H1 (cell line): ENCODE data around the gene ENPP3. TPM values are rescaled to one million over a fixed set of nuclear protein-coding genes. Genes with fewer than 3 reads are reported as not detected.

Source experiments
- SP4 ChIP-seq: IDR thresholded peaks from 2 replicates; pipeline ENCODE4 v1.6.1; 2012; ENCODE audit warnings: low read length, inconsistent platforms
- polyA plus RNA-seq, 7 experiments: library from polyadenylated mRNA; depleted of rRNA in 3 of 7; stranded (reverse) in 5 of 7; unstranded in 2 of 7; fragments of >200 nt in 5 of 7; fragments of 200-250 nt in 2 of 7; gene quantifications; 1 replicate in 5 of 7; 2 replicates in 1 of 7; 4 replicates in 1 of 7; pipeline versions ENCODE4 v1.2.1 to v1.2.3, GENCODE V29; 2011 to 2013; ENCODE audit warnings: missing spikeins in 2 of 7, mixed read lengths in 2 of 7
- total RNA-seq: library from RNA; stranded (reverse); fragmentation: NEBNext Ultra II Directional; extraction: Animal tissue kit (Norgen Biotek cat#: 25700); gene quantifications from 2 replicates; pipeline ENCODE4 v1.2.1, GENCODE V29; 2021

ENPP3 gene
- total and polyA plus RNA-seq, 2 of the 8 experiments (the other 6 are each of a cell fraction or from before 2014, with no cell fraction given) = 0.11 TPM; not detected in 1

DNA sequence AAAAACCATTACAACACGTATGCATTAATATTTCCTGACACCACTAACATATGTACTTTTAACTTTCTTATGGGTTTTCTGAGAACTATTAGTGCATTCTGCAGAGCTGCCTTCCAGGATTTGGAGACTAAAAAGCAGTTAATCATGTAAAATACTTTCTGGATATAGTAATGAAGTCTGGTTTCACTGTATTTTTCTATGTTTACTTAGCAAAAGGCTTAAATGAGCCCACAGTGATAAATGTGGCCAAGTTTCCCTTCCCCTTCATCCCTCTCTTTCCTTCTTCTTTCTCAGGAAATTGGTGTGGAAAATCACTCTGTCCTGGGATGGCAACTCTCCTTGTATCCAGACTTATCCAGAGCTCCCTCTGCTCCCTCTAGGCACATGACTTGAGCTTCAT lies 141.1 kb downstream of the ENPP3 start (continued):
- no peak for TF ChIP-seq SP4
- TF ChIP-seq, all 59 proteins: peak for 0
